ENCODE measurements around the gene CUBN. TPM values are rescaled to one million over a fixed set of nuclear protein-coding genes. Genes with fewer than 3 reads are reported as not detected.

The CUBN gene
- total RNA-seq, 1 donor from 2014 or later, result 1.0 TPM

DNA sequence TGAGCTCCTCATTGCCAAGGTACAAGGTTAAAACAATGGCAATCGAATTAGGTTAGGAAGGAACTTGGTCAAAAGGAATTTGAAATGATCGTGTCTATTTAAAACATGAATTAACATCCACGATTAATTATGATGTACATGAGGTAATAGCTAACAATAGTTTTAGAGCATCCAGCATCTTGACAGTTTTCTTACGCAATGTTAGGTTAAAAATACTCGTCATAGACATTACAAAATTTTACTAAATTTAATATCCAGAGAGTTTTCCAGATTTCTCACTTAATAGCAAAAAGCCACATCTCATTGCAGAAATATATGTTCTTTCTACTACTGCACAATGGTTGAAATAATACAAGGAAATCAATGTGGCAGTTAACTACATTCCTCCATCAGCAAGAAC is 22.6 kb downstream of the CUBN start:
- H3K4me1 Mint-ChIP-seq (ENCODE audit: unreplicated experiment), result no peaks in the 10 kb centered on the region
- no peak overlapping the region for H3K27ac Mint-ChIP-seq
- no peak overlapping the region for H3K4me3 Mint-ChIP-seq
- H3K9me3 Mint-ChIP-seq, result no peaks in the 10 kb centered on the region
- H3K36me3 Mint-ChIP-seq, result no peaks in the 10 kb centered on the region
- DNase-seq (ENCODE audit: extremely low spot score, unreplicated experiment), result no peak
- TF ChIP-seq CTCF (conservative IDR thresholded peaks at IDR 0.05), result no peak
- H3K27me3 Mint-ChIP-seq, result no peaks in the 10 kb centered on the region

- H3K27ac Mint-ChIP-seq, result peak overlapping the region; percentile 30
- no peak for TF ChIP-seq CTCF (conservative IDR thresholded peaks at IDR 0.05)
Measured at GRCh38 chr10:17101910-17102266, 27.7 kb downstream of the CUBN start.

GRCh38 chr10:17101257-17101909 is 28.2 kb downstream of the CUBN start:
- H3K4me3 Mint-ChIP-seq, result no peak overlapping the region
- no peak for TF ChIP-seq CTCF (conservative IDR thresholded peaks at IDR 0.05)
- H3K9me3 Mint-ChIP-seq, result no peaks in the 10 kb centered on the region

More at GRCh38 chr10:17101910-17102266, 27.7 kb downstream of the CUBN start:
- no peaks in the 10 kb centered on the region for H3K9me3 Mint-ChIP-seq
- H3K36me3 Mint-ChIP-seq, result no peaks in the 10 kb centered on the region
- DNase-seq (ENCODE audit: extremely low spot score, unreplicated experiment), result no peak
- H3K4me3 Mint-ChIP-seq, result no peak overlapping the region
- peaks cover 7% of the 10 kb centered on the region for H3K4me1 Mint-ChIP-seq (ENCODE audit: unreplicated experiment)
- no peaks in the 10 kb centered on the region for H3K27me3 Mint-ChIP-seq

GRCh38 chr10:17100586-17100985 is 29.0 kb downstream of the CUBN start:
- no peaks in the 10 kb centered on the region for H3K27me3 Mint-ChIP-seq
- H3K9me3 Mint-ChIP-seq, result no peaks in the 10 kb centered on the region
- H3K4me1 Mint-ChIP-seq (ENCODE audit: unreplicated experiment), result peaks cover 7% of the 10 kb centered on the region
- no peak for TF ChIP-seq CTCF (conservative IDR thresholded peaks at IDR 0.05)
- H3K36me3 Mint-ChIP-seq, result peaks cover 3% of the 10 kb centered on the region
- no peak overlapping the region for H3K27ac Mint-ChIP-seq
- no peak overlapping the region for H3K4me3 Mint-ChIP-seq
- DNase-seq (ENCODE audit: extremely low spot score, unreplicated experiment), result no peak

More at GRCh38 chr10:17101257-17101909, 28.2 kb downstream of the CUBN start:
- no peak for DNase-seq (ENCODE audit: extremely low spot score, unreplicated experiment)
- Mint-ChIP-seq H3K27ac (peak overlapping the region; percentile 30), H3K4me1 (ENCODE audit: unreplicated experiment) (peaks cover 7% of the 10 kb centered on the region), H3K36me3 (no peaks in the 10 kb centered on the region), H3K27me3 (no peaks in the 10 kb centered on the region)

DNA sequence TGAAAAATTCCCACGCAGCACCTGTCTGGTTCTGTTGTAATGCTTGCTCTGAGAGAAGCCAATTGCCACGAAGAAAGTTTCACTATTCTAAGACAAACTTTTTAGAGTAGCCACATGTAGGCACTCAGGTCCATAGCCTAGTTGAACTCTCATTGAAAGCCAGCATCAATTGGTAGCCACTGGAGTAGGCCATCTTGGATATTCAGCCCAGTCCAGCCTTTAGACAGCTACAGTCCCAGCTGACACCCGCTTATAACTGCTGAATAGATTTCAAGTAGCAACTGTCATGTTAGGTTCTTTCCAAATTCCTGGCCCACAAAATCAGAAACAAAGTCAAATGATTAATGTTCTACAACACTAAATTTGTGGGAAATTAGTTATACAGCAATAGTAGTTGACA is 31.6 kb downstream of the CUBN start:
- TF ChIP-seq CTCF (conservative IDR thresholded peaks at IDR 0.05), result no peak
- Mint-ChIP-seq H3K36me3 (peaks cover 3% of the 10 kb centered on the region), H3K4me3 (no peak overlapping the region), H3K27ac (no peak overlapping the region), H3K9me3 (no peaks in the 10 kb centered on the region), H3K4me1 (ENCODE audit: unreplicated experiment) (peaks cover 17% of the 10 kb centered on the region), H3K27me3 (no peaks in the 10 kb centered on the region)
- no peak for DNase-seq (ENCODE audit: extremely low spot score, unreplicated experiment)
